DOHH2 (cell line): ENCODE results near the gene PRR30.

Experiments used
- H3F3A ChIP-seq: fragments of 200-600 bp; sonication (generic), shearing (Covaris generic); 2 replicates; pipeline ENCODE4 v1.6.0; 2016; ENCODE audit warnings: antibody characterized with exemption, mild to moderate bottlenecking; ENCODE audit not compliant: control insufficient read depth, insufficient read depth
- H3K27ac ChIP-seq: fragments of 200-600 bp; sonication (generic); 2 replicates; pipeline ENCODE4 v1.5.1; 2014; ENCODE audit warnings: low read depth, mild to moderate bottlenecking, low read length, moderate library complexity
- H3K27me3 ChIP-seq: fragments of 200-600 bp; sonication (generic); 2 replicates; pipeline ENCODE4 v1.6.1; 2014; ENCODE audit warnings: mild to moderate bottlenecking, low read length, mixed read lengths; ENCODE audit not compliant: control insufficient read depth
- H3K36me3 ChIP-seq: fragments of 200-600 bp; sonication (generic); 2 replicates; pipeline ENCODE4 v1.6.1; 2014; ENCODE audit warnings: mild to moderate bottlenecking, low read length, moderate library complexity, mixed read lengths; ENCODE audit not compliant: control insufficient read depth
- H3K4me1 ChIP-seq: fragments of 200-600 bp; sonication (generic); 2 replicates; pipeline ENCODE4 v1.6.1; 2014; ENCODE audit warnings: mild to moderate bottlenecking, low read length, mixed read lengths; ENCODE audit not compliant: control insufficient read depth
- H3K4me2 ChIP-seq: fragments of 200-600 bp; sonication (generic); 2 replicates; pipeline ENCODE4 v1.6.0; 2014; ENCODE audit warnings: mild to moderate bottlenecking, low read length, moderate library complexity
- H3K4me3 ChIP-seq: fragments of 200-600 bp; sonication (generic); 2 replicates; pipeline ENCODE4 v1.5.1; 2014; ENCODE audit warnings: mild to moderate bottlenecking, low read length, mixed read lengths
- H3K79me2 ChIP-seq: fragments of 200-600 bp; sonication (generic); 2 replicates; pipeline ENCODE4 v1.6.1; 2014; ENCODE audit warnings: mild to moderate bottlenecking, low read length, mixed read lengths; ENCODE audit not compliant: control insufficient read depth
- H3K9me2 ChIP-seq: fragments of 200-600 bp; sonication (generic); replicated peaks from 2 replicates; pipeline ENCODE4 v1.6.1; 2014; ENCODE audit warnings: mild to moderate bottlenecking, low read length, mixed read lengths; ENCODE audit not compliant: control insufficient read depth
- H3K9me3 ChIP-seq: fragments of 200-600 bp; sonication (generic); 2 replicates; pipeline ENCODE4 v1.6.1; 2014; ENCODE audit warnings: antibody characterized with exemption, low read length, mixed read lengths; ENCODE audit not compliant: control insufficient read depth, insufficient read depth
- H4K20me1 ChIP-seq: fragments of 200-600 bp; sonication (generic); 2 replicates; pipeline ENCODE4 v1.6.0; 2014; ENCODE audit warnings: low read depth, mild to moderate bottlenecking, antibody characterized with exemption, low read length, moderate library complexity; ENCODE audit not compliant: control insufficient read depth, insufficient read depth
- EZH2phosphoT487 ChIP-seq: fragments of 200-600 bp; sonication (generic); IDR thresholded peaks from 2 replicates; pipeline ENCODE4 v1.6.1; 2017; ENCODE audit warnings: borderline replicate concordance, mild to moderate bottlenecking, antibody characterized with exemption, low read length, moderate library complexity, mixed read lengths
- TF ChIP-seq, protein P1 (sequence below): fragments of 200-600 bp; sonication (generic); IDR thresholded peaks from one replicate; pipeline ENCODE4 v1.5.1; 2014; ENCODE audit warnings: antibody characterized with exemption, mild to moderate bottlenecking, low read depth, low read length; ENCODE audit not compliant: poor library complexity, severe bottlenecking

PRR30 gene

DNA sequence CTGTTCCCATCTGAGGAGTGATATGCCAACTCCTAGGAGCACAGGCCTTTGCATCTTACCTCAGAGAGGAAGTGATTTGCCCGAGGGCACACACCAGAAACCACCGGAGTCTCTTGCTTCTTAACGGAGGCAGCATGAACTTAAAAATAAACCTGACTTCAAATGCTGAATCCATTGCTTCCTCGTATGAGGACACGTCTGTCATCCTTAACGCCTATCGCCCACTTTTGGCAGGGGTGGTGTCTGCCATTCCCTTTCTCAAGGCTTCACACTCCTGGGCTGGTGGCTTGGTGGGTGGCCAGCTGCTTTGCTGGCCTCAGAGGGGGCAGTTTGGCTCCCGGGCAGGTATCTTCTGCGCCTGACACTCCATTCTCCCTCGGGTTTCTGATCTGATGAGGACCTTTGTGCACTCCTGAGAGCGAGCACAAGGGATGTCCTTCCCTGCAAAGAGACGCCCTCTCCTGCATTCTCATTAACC lies 3.7 kb downstream of the PRR30 start:
- Histone ChIP-seq H3K4me3 (no peak overlapping the region), H3K9me2 (no peaks in the 10 kb centered on the region), H4K20me1 (no peaks in the 10 kb centered on the region; the same call in 1 of the 2 replicates), H3K27me3 (no peaks in the 10 kb centered on the region), H3K27ac (no peak overlapping the region), H3K9me3 (no peaks in the 10 kb centered on the region), H3K4me1 (peaks cover 17% of the 10 kb centered on the region), H3F3A (no peaks in the 10 kb centered on the region), H3K36me3 (peaks cover 34% of the 10 kb centered on the region), H3K79me2 (peaks cover 22% of the 10 kb centered on the region), H3K4me2 (peak overlapping the region; percentile 75; the same call in 1 of the 2 replicates)
- TF ChIP-seq, protein P1, sequence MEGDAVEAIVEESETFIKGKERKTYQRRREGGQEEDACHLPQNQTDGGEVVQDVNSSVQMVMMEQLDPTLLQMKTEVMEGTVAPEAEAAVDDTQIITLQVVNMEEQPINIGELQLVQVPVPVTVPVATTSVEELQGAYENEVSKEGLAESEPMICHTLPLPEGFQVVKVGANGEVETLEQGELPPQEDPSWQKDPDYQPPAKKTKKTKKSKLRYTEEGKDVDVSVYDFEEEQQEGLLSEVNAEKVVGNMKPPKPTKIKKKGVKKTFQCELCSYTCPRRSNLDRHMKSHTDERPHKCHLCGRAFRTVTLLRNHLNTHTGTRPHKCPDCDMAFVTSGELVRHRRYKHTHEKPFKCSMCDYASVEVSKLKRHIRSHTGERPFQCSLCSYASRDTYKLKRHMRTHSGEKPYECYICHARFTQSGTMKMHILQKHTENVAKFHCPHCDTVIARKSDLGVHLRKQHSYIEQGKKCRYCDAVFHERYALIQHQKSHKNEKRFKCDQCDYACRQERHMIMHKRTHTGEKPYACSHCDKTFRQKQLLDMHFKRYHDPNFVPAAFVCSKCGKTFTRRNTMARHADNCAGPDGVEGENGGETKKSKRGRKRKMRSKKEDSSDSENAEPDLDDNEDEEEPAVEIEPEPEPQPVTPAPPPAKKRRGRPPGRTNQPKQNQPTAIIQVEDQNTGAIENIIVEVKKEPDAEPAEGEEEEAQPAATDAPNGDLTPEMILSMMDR: no peak
- no peak for TF ChIP-seq EZH2phosphoT487

DNA sequence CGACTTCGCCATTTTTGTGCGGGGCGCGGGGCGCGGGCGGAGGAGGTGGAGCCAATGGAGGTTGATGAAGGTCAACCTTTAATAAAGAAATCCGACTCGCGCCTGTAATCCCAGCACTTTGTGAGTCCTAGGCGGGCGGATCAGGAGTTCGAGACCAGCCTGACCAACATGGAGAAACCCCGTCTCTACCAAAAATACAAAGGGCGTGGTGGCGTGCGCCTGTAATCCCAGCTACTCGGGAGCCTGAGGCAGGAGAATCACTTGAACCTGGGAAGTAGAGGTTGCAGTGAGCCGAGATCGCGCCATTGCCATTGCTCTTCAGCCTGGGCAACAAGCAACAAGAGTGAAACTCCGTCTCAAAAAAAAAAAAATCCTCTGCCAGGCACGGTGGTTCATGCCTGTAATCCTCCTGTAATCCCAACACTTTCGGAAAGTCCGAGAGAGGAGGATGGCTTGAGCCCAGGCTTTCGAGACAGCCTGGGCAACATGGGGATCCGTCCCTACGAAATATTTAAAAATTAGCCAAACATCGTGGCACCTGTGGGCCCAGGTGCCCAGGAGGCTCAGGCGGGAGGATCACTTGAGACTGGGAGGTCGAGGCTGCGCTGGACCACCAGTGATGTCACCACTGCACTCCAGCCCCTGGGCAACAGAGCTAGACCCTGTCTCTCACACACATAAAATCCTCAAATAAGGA lies 4.3 kb downstream of the PRR30 start:
- Histone ChIP-seq H3K27me3 (no peaks in the 10 kb centered on the region), H3K4me2 (peak overlapping the region; percentile 75), H3K36me3 (peaks cover 39% of the 10 kb centered on the region), H3K4me1 (peaks cover 17% of the 10 kb centered on the region), H3K4me3 (peak overlapping the region; percentile 97), H3K27ac (no peak overlapping the region), H3K9me3 (no peaks in the 10 kb centered on the region), H4K20me1 (no peaks in the 10 kb centered on the region; the same call in 1 of the 2 replicates), H3K9me2 (no peaks in the 10 kb centered on the region), H3F3A (no peaks in the 10 kb centered on the region), H3K79me2 (peaks cover 22% of the 10 kb centered on the region)
- TF ChIP-seq EZH2phosphoT487: no peak
- TF ChIP-seq, protein P1: no peak

DNA sequence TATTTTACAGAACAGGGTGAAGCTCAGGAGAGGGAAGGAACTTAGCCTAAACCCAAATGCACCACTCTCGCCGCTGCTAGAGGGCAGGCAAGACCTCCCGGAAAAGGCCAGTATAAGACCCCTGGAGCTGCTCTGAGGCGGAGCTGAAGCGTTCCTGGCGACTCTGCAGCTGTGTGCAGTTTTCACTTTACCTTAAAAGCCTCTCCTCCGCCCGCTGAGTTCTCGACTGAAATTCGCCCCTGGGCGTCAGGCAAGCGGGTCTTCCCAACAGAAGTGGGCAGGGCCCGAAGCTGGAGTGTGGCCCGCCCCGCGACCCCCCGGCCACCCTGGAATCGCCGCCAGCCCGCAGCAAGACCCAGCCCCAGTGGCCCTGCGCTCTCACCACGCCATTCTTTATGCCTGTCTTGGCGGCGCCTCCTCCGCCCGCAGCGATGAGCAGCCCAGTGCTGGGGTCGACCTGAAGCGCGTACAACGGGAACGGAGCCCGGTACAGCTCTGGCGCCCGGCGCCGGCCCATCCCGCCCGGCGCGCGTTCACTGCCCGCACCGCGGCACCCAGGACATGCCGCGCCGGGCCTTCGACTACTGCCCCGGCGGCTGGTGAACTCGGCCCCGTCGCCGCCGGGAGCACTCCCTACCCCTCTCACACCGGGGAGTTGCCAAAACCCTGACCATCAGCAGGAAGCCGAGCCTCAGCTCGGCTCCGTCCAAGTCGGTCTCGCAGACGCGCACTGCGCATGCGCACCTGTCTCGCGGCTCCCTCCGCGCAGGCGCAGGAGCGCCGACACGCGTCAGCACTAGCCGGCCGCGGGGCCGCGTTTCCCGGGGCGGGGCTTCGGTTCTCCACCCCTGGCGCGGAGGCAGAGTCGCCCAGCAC lies 5.1 kb downstream of the PRR30 start, which contains the start of gene PREB:
TSS of gene PREB (minus strand) at position 732 of the 876 bp plus-strand sequence. CDS start at position 517, 215 bp downstream.
- no peaks in the 10 kb centered on the region for H3F3A ChIP-seq
- peak within 1 kb of the TSS; percentile 75 for H3K4me2 ChIP-seq
- H4K20me1 ChIP-seq: no peaks in the 10 kb centered on the region; the same call in 1 of the 2 replicates
- H3K27ac ChIP-seq: peak within 1 kb of the TSS; percentile 38
- no peaks in the 10 kb centered on the region for H3K9me2 ChIP-seq
- H3K27me3 ChIP-seq: no peaks in the 10 kb centered on the region
- TF ChIP-seq, protein P1: peak; percentile 59
- TF ChIP-seq EZH2phosphoT487: no peak
- no peaks in the 10 kb centered on the region for H3K9me3 ChIP-seq
- peaks cover 17% of the 10 kb centered on the region for H3K4me1 ChIP-seq
- peaks cover 47% of the 10 kb centered on the region for H3K36me3 ChIP-seq
- peak within 1 kb of the TSS; percentile 97 for H3K4me3 ChIP-seq
- H3K79me2 ChIP-seq: peaks cover 22% of the 10 kb centered on the region
